Amniotic stem cell (primary cell): ENCODE results near the gene PGK1.
"Not testable (repeated sequence)": the region's sequence is repeated elsewhere in the genome, so short reads cannot be mapped to it uniquely, and the experiment has no call there.

ENCODE experiments used
- DNase-seq: peaks from one replicate; lab custom pipeline; 2025; lab: John Stamatoyannopoulos, UW

Gene PGK1

DNA sequence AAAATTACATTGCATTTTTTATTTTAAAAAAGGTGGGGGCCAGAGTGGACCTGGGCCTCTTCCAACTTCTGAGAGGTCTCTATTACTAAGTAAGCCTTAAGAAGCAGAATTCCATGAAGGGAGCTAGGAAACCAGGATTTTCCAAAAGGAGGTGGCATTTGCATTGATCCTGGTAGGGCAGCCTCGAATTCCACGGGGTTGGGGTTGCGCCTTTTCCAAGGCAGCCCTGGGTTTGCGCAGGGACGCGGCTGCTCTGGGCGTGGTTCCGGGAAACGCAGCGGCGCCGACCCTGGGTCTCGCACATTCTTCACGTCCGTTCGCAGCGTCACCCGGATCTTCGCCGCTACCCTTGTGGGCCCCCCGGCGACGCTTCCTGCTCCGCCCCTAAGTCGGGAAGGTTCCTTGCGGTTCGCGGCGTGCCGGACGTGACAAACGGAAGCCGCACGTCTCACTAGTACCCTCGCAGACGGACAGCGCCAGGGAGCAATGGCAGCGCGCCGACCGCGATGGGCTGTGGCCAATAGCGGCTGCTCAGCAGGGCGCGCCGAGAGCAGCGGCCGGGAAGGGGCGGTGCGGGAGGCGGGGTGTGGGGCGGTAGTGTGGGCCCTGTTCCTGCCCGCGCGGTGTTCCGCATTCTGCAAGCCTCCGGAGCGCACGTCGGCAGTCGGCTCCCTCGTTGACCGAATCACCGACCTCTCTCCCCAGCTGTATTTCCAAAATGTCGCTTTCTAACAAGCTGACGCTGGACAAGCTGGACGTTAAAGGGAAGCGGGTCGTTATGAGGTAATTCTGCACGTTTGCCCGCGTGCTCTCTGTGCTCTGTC, at the start of gene PGK1:
Gene PGK1, plus strand, starts transcription at position 626 of the 824 bp plus-strand sequence. Its CDS starts 93 bp downstream, at position 719.
- DNase-seq, result peak; percentile 70

DNA sequence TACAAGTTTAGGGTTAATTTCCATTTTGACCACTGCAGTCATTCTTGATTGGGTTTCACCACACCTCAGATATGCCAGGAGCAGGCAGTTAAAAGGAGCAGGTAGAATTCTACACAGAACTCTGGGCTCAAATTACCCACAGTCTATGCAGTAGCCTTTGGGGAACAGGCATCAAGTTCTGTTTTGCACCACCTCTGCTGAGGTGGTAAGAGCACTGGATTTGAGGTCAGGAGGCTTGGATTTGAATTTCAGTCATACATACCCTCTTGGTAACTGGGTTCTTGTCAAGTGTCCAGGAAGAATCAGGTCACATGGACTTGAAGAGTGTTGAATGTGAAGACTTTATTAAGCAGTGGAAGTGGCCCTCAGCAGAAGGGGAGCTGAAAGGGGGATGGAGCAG, 40.4 kb upstream of the PGK1 start:
- no peak for DNase-seq

DNA sequence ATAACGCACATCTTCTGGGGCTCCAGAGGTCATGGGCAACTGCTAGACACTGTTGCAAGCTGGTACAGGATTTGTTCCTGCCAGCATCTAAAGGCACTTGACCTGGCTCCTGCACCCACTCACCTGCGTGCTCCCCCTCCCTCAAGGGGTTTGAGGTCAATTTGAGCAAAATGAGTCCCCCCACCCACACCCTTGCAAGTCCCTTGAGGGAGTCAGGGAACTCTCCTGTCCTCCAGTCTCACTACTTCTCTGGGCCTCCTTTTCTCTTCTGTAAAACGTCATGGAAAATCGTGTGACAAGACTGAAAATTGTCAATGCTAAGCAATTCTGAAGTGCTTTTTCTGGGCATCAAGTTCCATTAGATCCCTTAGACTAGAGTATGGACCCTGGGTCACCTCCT, 39.9 kb upstream of the PGK1 start:
- DNase-seq, result no peak

DNA sequence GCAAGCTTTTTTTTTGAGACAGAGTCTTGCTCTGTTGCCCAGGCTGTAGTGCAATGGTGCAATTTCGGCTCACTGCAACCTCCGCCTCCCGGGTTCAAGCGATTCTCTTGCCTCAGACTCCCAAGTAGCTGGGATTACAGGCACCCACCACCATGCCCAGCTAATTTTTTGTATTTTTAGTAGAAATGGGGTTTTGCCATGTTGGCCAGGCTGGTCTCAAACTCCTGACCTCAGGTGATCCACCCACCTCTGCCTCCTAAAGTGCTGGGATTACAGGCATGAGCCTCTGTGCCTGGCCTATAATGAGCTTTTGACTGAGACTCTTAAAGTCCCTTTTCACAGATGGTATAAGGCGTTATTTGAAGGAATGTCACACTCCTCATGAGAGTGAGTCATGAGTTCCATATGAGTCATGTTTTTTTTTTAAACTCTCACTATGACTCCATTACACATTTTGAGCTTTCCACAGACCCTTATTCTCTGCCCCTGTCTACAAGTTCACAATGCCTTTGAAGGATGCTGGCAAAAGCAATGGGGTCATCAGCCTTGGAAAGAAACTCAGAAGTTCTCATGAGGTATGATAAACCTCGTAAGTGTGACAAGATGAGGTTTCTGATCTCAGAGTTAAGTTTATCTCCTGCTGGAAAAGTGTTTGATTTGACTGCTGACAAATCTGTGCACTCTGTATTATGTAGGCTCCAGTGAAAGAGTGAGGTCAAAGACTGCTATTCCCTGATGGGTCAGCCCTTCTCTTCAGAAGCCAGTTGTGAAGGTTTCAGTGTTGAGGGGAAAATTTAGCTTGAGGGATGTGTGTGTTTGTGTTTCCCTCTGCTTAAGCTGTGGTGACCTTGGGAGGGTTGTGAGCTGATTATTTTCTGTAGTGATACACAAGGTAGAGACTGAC, 39.1 kb upstream of the PGK1 start:
- DNase-seq, result peak; percentile 0

DNA sequence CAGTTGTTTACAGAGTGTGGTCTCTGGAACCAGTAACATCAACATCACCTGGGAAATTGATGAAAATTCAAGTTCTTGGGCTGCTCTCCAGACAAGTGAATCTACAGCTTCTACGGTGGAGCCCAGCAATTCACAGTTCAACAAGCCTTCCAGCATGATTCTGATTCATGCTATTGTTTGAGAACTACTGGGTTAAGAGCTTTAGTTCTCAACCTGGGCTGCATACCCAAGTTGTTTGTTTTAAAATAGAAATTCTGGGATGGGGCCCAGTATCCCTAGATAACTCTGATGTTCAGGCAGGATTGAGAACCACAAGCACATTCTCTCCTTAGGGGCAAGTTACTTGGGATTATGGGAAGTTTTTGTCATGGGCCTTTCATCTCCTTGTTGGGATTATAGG, 37.9 kb upstream of the PGK1 start:
- DNase-seq, result no peak

DNA sequence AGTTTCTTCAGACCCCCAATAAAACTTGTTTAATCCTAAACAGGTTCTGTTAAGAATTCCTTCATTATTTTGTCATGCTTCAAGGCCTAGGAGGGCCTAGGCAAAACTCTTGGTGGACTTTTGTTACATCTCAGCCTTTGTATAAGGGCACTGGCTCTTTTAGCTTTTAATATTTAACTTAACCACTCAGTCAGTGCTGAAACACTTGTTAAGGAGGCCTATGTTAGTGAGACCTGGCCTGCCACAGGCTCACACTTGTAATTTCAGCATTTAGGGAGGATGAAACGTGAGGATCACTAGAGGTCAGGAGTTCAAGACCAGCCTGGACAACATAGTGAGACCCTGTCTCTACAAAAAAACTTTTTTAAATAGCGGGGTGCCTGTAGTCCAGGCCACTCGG, 32.7 kb upstream of the PGK1 start:
- no peak for DNase-seq

DNA sequence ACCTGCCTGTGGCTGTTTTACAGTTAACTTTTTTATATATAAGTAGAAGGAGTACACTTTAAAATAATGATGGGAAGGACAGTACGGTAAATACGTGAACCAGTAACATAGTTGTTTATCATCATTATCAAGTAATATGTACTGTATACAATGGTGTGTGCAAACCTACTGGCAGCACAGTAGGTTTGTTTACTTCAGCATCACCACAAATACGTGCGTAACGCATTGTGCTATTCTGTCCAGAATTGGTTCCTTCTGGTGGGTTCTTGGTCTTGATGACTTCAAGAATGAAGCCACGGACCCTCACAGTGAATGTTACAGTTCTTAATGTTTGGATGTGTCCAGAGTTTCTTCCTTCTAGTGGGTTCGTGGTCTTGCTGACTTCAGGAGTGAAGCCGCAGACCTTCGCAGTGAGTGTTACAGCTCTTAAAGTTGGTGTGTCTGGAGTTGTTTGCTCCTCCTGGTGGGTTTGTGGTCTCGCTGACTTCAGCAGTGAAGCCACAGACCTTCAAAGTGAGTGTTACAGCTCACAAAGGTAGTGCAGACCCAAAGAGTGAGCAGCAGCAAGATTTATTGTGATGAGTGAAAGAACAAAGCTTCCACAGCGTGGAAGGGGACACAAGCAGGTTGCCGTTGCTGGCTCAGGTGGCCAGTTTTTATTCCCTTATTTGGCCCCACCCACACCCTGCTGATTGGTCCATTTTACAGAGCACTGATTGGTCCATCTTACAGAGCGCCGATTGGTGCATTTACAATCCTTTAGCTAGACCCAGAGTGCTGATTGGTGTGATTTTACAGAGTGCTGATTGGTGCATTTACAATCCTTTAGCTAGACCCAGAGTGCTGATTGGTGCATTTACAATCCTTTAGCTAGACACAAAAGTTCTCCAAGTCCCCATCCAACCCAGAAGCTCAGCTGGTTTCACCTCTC, 30.6 kb upstream of the PGK1 start:
- DNase-seq, result not testable (repeated sequence)

DNA sequence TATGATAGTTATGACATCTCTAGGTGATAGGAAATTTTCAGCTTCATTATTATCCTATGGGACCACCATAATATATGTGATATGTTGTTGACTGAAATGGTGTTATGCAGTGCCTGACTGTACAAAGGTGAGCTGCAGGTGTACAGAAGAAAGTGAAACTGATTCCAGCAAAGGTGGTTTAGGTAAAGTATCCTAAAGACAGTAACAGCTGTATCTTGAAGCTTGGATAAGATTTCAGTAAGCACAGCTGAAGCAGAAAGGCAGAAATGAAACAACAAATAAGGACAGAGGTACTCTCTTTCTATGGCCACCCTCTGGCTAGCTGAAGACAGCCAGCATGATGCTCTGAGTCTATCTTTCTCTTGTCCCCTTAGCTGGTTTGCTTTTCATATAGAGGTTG, 30.0 kb upstream of the PGK1 start:
- no peak for DNase-seq

DNA sequence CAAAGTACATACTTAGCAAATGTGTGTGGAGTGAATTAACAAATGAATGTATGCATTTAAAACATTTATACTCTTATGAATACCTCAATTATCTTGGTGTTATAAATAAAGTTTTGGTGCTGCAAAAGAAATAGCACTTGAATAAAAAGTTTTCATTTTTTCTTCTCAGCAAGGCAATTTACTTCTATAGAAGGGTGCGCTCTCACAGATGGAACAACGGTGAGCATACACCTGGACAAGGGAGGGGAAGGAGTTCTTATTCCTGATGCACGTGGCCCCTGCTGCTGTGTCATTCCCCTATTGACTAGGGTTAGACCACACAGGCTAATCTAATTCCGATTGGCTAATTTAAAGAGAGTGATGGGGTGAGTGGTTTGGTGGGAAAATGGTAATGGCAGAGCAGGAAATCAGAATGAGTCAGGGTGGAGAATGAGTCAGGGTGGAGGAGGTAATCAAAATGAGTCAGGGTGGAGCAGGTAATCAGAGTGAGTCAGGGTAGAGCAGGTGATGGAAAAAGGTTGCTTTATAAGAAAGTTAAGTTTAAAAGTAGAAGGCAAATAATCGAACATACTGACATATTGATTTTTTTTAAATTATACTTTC, 28.2 kb upstream of the PGK1 start:
- no peak for DNase-seq

DNA sequence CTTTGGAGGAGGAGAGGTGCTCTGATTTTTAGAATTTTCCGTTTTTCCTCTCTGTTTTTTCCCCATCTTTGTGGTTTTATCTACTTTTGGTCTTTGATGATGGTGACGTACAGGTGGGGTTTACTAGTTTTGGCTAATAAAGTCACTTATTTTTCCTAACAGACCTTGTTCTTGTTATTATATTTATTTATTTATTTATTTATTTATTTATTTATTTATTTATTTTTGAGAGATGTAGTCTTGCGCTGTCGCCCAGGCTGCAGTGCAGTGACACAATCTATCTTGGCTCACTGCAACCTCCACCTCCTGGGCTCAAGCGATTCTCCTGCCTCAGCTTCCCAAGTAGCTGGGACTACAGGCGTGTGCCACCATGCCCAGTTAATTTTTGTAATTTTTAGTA, 22.6 kb upstream of the PGK1 start:
- not testable (repeated sequence) for DNase-seq

DNA sequence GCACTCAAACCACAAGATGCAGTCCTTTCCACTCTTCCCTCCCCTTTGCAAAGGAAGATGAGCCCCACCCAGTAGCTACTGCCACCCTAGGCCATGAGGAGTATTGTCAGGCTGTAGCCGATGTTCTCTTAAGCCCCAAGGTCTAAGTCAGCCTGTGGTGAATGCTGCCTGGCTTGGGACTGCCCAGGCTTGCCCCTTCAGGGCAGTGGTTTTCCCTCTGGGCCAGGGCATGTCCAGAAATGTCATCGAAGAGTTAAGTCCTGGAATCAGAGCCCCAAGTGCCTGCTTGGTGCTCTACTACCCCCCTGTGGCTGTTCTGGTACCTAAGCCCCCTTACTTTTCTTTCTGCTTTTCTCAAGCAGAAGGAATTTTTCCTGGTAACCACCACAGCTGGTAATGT, 11.8 kb upstream of the PGK1 start:
- DNase-seq, result no peak

DNA sequence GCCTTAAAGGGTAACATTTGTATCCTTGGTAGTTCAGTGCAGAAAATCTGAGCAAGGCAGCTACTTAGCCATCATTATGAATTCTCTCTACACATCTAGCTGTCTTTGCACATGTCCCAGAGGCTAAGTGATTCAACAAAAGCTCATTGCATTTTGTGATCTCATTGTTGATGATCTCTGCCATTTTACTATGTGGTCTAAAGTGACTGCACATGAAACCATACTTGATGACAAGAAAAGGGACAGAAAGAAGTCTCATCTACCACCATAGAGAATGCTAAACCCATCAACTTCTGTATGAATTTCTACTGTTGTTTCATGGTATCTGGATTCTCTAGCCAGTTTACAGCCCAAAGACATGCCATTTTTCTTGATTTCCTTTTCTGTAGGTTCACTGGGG, 5.9 kb upstream of the PGK1 start:
- no peak for DNase-seq

DNA sequence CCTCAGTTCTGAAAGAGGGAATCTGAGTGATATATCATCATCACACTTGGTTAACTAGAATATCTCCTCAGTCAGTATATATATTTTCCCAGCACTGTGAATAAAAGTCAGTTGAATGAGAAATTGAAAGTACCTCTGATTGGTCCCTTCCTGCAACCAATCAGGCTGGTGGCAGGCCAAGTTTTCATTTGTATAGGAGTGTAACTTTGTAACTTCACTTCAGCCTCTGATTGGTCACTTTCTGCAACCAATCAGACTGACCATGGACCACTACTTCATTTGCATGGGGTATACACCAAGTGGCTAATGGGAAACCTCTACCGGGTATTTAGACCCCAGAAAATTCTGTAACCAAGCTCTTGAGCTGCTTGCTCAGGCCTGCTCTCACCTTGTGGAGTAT, 2.0 kb upstream of the PGK1 start:
- DNase-seq, result no peak

DNA sequence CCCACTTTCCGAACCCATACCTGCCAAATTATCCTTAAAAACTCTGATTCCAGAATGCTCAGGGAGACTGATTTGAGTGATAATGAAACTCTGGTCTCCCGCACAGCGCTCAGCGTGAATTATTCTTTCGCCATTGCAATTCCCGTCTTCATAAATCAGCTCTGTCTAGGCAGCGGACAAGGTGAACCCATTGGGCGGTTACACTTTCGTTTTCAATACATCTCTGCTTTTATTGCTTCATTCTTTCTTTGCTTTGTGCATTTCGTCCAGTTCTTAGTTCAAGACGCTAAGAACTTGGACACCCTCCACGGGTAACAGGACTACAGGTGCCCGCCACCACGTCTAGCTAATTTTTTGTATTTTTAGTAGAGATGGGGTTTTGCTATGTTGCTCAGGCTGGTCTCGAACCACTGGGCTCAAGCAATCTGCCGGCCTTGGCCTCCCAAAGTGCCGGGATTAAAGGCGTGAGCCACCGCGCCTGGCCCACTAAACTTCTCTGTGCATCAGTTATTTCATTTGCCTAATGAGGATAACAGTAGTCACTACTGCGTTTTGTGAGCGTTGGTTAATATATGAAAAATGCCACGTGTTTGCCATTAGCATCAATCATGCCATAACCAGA, 936 bp upstream of the PGK1 start:
- DNase-seq, result no peak

DNA sequence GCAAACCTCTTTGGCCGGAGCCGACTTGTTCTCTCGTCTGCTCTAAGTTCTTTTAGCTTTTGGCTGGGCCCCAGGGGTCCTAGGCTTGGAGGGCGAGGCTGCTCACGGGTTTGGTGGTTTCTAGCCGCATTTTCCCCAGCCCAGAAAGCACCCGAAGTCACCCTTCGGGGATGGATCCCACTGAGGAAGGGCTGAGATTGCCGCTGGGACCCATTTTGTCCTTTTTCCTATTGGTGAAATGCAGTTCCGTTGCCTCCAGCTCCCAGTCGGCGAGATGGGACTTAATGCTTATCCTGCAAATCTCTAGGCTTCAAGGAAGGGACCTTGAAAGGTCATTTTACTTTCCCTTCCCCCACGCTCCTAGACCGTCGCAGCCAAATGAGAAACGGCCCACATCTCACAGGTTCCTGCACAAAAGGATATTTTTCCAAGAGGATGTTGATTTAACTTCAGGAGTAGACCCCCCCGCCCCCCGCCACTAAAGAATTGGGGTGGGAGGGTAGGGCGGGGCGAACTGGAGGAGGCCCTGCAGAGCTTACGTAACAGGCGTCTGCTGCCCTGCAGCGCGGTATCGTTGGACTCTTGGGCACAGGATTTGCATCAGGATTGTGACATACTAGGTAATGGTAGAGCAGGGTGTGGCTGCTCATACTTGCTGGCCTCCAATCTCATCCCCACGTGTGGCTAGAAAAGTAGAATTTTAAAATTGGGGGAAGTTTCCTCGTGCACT, 564 bp downstream of the PGK1 start:
- no peak for DNase-seq

DNA sequence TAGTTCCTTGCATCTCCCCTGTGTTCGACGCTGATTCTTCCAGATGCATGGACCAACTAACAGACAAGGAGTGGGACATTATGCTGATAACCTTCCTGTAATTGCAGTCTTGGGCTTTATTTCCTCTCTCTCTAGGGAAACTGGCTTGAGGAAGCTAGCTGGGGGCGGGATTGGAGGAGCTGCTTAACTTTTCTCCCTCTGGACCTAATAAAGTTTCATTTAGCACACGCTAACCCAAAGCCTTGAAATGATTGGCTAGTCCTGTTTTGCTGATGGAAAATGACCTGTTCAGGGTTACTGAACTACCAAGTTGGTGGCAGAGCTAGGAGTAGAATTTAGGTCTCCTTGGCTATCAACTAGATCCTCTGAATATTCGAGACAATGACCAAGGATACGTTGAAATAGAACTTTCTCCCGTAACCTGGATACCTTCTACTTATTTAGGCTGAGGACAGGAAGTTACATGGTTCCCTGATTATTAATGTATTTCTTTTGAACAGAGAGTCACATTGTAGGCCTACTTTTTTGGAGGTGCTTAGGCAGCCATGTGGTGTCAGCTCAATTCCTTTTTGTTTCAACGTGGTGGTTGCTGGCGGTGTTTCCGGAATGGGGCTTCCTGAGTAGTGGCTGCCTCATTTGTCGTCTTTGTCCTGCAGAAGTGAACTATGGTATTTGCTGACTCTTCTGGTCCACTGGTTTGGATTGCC, 2.0 kb downstream of the PGK1 start:
- no peak for DNase-seq

DNA sequence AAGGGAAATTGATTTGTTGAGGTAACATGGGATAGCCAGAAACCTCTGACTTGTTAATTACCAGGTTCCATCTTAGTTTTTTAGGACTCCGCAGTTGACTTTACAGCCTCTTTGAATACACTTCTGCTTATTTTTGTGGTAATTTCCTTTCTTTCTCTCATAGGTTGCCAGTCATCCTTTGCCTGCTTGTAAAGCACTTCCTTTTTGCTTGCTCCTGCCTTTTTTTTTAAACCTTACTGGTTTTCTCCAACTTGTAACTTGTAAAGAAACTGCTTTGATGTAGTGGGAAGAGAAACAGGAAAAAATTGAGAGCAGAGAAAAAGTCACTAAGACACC, 2.6 kb downstream of the PGK1 start:
- DNase-seq, result no peak

DNA sequence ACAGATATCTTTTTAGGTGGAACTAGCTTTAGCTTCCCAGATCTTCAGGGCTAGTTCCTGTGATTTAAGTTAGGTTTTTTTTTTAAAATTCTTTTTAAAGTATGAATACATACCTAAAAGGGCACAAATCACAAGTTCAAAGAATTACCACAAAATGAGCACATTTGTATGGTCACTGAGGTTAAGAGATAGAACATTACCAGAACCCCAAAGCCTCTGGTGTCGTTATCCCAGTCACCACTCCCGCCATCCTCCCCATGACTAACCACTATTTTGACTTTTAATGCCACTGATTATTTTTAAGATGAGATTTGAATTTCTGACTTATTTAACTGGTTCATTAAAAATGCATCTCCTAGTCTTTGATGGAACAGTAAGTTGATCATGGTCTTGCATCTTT, 5.4 kb downstream of the PGK1 start:
- DNase-seq, result no peak

DNA sequence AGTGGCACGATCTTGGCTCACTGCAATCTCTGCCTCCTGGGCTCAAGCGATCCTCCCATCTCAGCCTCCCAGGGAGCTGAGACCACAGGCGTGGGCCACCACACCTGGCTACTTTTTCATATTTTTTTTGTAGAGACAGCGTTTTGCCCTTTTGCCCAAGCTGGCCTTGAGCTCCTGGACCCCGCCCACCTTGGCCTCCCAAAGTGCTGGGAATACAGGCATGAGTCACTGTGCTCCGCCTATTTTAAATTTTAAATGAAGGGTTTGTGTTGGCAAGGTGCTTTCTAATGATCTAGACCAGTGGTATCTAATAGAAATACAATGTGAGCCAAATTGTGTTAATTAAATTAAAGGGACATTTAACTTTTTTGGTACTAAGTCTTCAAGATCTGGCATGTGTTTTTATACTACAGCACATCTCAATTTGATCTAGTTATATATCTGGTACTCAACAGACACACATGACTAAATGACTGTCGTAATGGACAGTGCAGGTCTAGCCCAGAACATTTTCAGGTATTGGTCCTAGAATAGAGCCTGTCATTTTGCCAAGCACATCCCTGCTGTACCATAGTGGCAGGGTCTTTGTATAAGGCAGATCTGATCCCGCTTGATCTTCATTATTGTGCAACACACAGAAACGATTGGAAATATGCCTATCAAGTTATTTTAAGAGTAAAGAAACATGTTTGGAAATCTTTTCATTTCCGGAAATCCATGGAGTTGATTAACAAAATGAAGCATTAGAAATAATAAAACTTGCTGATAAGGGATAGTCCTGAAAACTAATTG, 7.3 kb downstream of the PGK1 start:
- no peak for DNase-seq
